Left cardiac atrium (tissue), 4 donors: Measurements from ENCODE around the gene GLP2R. TPM values are rescaled to one million over a fixed set of nuclear protein-coding genes. Genes with fewer than 3 reads are reported as not detected.

ENCODE experiments used
- ATAC-seq, 2 donors: fragments of 200-7000 bp; cut with Tn5 transposase; one replicate each; pipeline ENCODE4 v1.9.1; 2020; ENCODE audit warnings: mild to moderate bottlenecking in 2 of 2, moderate library complexity in 2 of 2
- DNase-seq: peaks from one replicate; pipeline ENCODE4 v3.0.0-alpha.2; 2020
- intact Hi-C, 2 donors: fragments of 100-400 bp; cut with DNase I; formaldehyde crosslinking; loops; one replicate each; pipeline versions ENCODE4 v1.14.1 to v1.15.1; 2022 to 2023
- total RNA-seq, 2 donors: library from RNA; stranded (reverse); fragmentation: NEBNext Ultra II Directional; extraction: Animal tissue kit (Norgen Biotek cat#: 25700); gene quantifications; one replicate each; pipeline ENCODE4 v1.2.1, GENCODE V29; 2021
- donor health status: DM: no; HTN: yes; CAD: no.
- donor health status: DM: no; HTN: yes; CAD: no; lungs with severe emphysema.
- donor health status: DM: yes; HTN: yes; CAD: no.
- donor health status: Dilated cardiomyopathy.

Gene GLP2R
- total RNA-seq, 2 donors from 2014 or later = 0.55 to 1.4 TPM

DNA sequence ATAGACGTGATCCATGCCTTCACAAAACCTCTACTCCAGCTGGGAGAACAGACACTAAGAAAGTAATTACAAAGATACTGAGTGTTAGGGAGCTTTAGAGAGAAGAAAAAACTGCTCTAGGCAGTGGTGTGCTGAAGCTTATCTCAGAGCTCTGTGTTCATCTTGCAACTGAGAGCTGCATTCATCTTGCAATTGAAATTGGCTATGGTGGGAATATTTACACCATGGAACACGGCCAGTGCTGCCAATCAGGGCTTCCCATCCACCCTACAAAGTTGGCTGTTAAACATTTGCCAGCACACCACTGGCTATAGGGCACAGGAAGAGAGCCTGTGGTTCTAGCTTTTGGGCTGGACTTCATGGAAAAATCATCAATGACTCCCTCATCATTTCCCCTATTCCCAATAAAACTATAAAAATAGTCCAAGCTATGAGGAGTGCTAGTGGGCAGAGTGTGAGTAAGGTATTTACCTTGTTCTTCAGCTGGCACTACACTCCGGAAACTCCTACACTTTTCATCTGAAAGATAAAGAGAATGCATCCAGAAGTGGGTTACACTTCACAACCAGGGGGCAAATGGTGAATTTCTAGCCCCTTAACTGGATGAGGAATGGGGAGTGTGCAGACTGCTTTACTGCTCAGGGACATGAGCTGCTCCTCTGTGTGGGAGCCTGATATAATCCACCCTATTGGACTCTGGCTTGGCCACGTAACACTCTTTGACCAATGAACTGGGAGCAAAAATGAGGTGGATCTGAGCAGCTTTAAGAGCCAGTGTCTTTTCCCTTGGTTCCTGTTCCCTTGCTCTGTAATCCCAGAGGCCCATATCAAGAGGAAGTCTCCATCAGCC lies 15.4 kb upstream of the GLP2R start:
- ATAC-seq (peak; percentile 56 to 79), DNase-seq (no peak)
- intact Hi-C loops = no loop called here

GRCh38 chr17:9811086-9811485 lies 14.6 kb upstream of the GLP2R start:
- intact Hi-C loops = no loop called here
- ATAC-seq = peak in 1 of 2 donors; percentile 4
- DNase-seq = no peak

- ATAC-seq (peak; percentile 82 to 89), DNase-seq (no peak)
- intact Hi-C loops = no loop called here
Measured at GRCh38 chr17:9811537-9811936, 14.2 kb upstream of the GLP2R start.

DNA sequence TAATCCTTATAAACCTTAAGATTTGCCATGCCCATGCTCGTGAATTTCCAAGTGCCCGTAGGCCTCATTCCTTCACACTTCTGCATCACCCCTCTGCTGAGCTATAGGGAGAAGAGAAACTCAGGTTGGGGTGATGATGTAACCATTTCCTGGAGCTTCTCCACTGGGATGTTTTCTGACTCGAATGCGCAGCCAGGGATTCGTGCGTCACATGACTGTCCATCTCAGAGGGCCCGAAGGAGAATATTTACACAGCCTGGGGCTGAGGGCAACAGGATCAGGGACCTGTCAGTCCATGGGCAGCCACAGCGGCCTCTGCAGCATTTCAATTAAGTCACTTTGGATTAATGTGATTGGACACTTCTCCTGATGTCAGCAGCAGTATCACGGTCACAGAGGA lies 12.6 kb upstream of the GLP2R start:
- intact Hi-C loops = no loop called here

DNA sequence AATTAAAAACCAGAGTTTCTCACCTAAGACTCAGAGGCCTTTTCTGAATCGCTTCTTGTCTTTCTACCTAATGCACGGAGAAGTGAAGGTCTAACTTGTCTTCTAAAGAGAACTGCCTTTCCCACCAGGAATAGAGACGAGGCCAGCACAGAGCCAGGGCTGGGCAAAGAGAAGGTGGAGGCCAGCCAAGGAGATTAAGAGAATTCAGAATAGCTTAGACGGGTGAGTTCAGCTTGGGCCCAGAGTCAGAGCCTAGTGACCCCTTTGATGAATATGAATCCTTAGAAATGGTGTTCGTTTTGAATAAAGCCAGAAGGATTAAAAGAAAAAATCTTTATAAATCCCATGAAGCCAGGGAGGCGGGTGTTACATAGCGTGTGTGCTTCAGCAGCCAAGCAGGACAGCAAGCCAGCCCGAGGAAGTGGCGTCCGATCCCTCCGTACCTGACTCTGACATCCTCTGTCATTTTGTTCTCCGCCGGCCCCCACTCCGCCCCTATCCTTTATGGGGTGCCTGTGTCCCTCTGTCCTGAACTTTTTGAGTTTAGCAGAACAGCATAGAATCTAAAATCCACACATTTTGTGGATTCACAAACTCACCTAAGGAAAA lies 11.3 kb upstream of the GLP2R start:
- ATAC-seq (no peak), DNase-seq (no peak)
- intact Hi-C loops = no loop called here

More for the DNA sequence above, 12.6 kb upstream of the GLP2R start:
- ATAC-seq (no peak), DNase-seq (no peak)

GRCh38 chr17:9816472-9816871 lies 9.3 kb upstream of the GLP2R start:
- intact Hi-C loops = no loop called here
- ATAC-seq = no peak
- no peak for DNase-seq

- no peak for DNase-seq
- ATAC-seq = peak; percentile 87 to 89
- intact Hi-C loops = no loop called here
Measured at GRCh38 chr17:9817086-9817485, 8.6 kb upstream of the GLP2R start.

- DNase-seq (no peak), ATAC-seq (no peak)
- intact Hi-C loops = no loop called here
Measured at GRCh38 chr17:9818760-9819159, 7.0 kb upstream of the GLP2R start.

- ATAC-seq (no peak), DNase-seq (no peak)
- intact Hi-C loops = no loop called here
Measured at GRCh38 chr17:9820448-9820847, 5.3 kb upstream of the GLP2R start.

DNA sequence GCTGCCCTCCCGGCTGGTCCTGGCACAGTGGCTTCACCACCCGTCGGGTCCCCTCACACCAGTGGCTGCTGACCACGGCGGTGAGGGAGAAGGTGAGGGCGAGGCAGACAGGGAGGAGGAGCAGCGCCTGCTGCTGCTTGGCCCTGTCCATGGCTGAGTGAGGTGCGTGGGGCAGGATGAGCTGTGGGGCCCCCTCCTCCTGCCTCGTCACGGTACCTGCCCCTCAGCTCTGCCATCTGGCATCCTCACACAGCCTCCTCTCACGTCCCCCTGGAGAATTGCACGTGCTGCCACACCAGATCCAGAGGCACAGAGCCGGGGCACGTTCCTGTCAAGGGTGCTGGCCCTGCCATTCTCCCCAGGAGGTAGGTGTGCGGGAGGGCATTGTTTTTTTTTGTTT lies 3.8 kb upstream of the GLP2R start, which contains the start of gene GSG1L2:
Gene GSG1L2, minus strand, starts transcription at position 159 of the 400 bp plus-strand sequence. Its CDS starts 8 bp downstream, at position 151.
- ATAC-seq = no peak
- no peak for DNase-seq
- intact Hi-C loops = no loop called here

GRCh38 chr17:9824094-9824493 lies 1.6 kb upstream of the GLP2R start:
- ATAC-seq (no peak), DNase-seq (no peak)
- intact Hi-C loops = no loop called here

DNA sequence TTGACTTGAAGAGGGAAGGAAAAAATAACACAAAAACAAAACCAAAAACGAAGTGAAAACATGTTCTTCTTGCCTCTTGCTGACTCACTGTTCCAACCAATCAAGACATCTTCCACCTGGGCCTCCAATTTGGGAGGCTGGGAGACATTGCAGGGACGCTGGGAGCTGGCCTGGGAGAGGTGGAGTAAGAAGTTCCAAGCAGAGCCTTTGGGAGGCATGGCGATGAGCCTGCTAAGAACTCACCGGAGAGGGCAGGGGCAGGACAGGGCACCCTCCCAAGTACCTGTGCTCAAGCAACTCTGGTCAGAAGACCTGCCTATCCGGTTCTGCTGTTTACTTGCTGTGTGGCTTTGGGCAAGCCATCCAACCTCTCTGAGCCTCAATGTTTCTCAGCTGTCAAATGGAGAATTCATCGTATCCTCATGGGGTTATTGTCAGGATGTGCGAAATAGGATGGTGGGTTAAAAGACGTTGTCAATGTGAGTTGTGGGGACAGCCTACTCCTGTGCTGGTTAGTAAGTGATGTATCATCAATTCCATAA lies 856 bp upstream of the GLP2R start:
- intact Hi-C loops = no loop called here
- no peak for DNase-seq
- ATAC-seq = no peak

DNA sequence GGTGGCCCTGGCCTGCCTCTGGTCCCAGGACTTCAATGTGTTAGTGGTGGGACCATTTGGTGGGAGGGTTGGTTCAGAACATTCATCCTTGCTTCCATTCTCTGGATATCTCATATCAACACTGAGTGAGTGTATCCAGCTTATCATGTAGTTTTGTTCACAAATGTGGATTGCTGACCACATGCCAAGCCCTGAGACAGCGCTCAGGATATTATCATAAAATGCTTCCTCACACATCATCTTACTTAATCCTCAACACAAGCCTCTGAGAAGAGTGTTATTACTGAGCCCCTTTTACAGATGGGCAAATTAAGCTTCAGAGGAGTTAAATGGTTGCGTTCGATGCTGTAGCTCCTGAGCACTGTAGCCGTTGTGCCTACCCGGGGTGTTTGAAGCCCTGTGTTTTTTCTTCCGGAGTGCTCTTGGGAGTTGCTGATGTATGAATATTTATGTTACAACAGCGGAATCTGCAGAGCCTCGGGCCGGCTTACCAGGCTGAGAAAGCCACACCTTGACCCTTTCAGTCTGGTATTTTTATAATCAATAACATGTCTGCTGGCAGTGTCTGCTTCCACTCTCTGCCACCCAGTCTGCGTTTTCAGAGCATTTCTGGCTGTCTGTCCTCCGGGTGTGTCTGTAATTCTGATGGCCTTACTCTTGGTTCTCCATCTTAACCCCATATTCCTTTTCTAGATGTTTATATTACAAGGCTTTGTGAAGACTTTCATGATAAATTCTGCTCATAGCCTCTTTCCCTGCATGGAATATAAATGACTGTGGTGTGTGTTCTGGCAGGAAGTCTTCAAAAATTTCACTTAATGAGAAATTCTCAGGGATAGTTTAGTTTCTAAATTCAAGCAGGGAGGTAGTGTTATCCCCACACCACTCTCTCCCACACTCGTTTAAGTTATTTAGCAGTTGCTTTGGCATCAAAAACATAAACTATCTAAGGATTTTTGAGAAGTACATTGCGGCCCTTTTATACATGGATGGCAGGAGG lies 2.9 kb downstream of the GLP2R start:
- ATAC-seq = peak; percentile 12 to 86
- no peak for DNase-seq

GRCh38 chr17:9829343-9829742 lies 3.6 kb downstream of the GLP2R start:
- intact Hi-C loops = no loop called here
- ATAC-seq = no peak
- no peak for DNase-seq

More for the DNA sequence above, 2.9 kb downstream of the GLP2R start:
- intact Hi-C loops = no loop called here

- no peak for DNase-seq
- intact Hi-C loops = no loop called here
- ATAC-seq = no peak
Measured at GRCh38 chr17:9830711-9831110, 5.0 kb downstream of the GLP2R start.

DNA sequence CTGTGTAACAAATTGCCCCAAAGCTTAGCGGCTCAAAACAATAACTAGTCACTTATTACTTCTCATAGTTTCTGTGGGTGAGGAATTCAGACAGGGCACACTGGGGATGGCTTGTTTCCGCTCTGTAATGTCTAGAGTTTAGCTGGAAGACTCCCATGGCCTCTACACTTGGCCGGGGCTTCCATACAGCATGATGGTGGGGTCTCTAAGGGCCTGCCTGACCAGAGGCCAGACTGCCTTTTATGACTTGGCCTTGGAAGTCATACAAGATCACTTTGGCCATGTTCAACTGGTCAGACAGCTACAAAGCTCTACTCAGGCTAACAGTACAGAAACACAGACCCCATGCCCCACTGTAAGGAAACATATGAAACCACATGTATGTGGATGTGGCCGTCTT lies 8.2 kb downstream of the GLP2R start:
- no peak for DNase-seq
- intact Hi-C loops = no loop called here

GRCh38 chr17:9837551-9838471 lies 12.1 kb downstream of the GLP2R start:
- intact Hi-C loops = no loop called here
- ATAC-seq = peak; percentile 81 to 88
- DNase-seq = peak; percentile 78

More for the DNA sequence above, 8.2 kb downstream of the GLP2R start:
- ATAC-seq = no peak

DNA sequence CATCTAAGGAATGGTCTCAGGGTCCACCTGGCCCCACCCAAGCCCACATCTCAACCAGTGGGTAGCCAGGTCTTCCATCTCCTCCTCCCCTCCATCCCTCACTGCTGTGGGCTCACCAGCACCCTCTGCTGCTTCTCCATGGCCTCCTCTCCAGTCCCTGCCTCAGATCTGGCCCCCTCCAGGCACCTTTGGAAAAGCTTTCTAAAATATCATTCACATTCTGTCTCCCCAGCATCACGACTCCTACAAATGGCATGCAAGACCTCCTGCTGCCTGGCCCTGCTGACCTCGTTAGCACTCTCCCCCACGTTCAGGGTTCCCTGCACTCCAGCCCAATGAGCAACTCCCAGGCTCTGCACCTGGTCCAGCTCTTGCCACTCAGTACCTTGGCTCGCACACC lies 13.7 kb downstream of the GLP2R start:
- DNase-seq (no peak), ATAC-seq (peak in 1 of 2 donors; percentile 7)

More for the DNA sequence above, 13.7 kb downstream of the GLP2R start:
- intact Hi-C loops = no loop called here
